ENCODE data around the gene USP24.

- TF ChIP-seq POLR2A (IDR thresholded peaks at IDR 0.05; ENCODE audit: low read depth, low read length), result no peak
- no peak for TF ChIP-seq TAF1 (IDR thresholded peaks at IDR 0.05; ENCODE audit: low read depth, low read length)
These were observed 7.0 kb upstream of the USP24 start for GRCh38 chr1:55222152-55222551.
